Neural cell (in vitro differentiated cells): ENCODE measurements around the gene GLIS2. TPM values are rescaled to one million over a fixed set of nuclear protein-coding genes. Genes with fewer than 3 reads are reported as not detected.

ENCODE experiments used
- H2AFZ ChIP-seq: fragments of 200-600, 300-800 bp; sonication (generic), shearing (Covaris generic); 2 replicates; pipeline ENCODE4 v1.6.0; 2014; ENCODE audit warnings: low read depth, mild to moderate bottlenecking, antibody characterized with exemption, low read length, moderate library complexity
- H3F3A ChIP-seq: fragments of 200-600 bp; shearing (Covaris generic); 2 replicates; pipeline ENCODE4 v1.6.1; 2016; ENCODE audit warnings: mild to moderate bottlenecking, moderate library complexity, mixed read lengths, antibody characterized with exemption, low read length; ENCODE audit not compliant: insufficient read depth, poor library complexity, severe bottlenecking
- H3K27ac ChIP-seq: fragments of 200-600, 300-800 bp; sonication (generic), shearing (Covaris generic); 2 replicates; pipeline ENCODE4 v1.5.1; 2014; ENCODE audit warnings: mild to moderate bottlenecking, low read length, moderate library complexity
- H3K27me3 ChIP-seq: fragments of 300-800, 200-600 bp; sonication (generic), shearing (Covaris generic); 2 replicates; pipeline ENCODE4 v1.6.0; 2014; ENCODE audit warnings: mild to moderate bottlenecking, low read depth, low read length, moderate library complexity; ENCODE audit not compliant: insufficient read depth
- H3K36me3 ChIP-seq: fragments of 300-800, 200-600 bp; sonication (generic), shearing (Covaris generic); 2 replicates; pipeline ENCODE4 v1.5.1; 2014; ENCODE audit warnings: mild to moderate bottlenecking, antibody characterized with exemption, low read length, moderate library complexity; ENCODE audit not compliant: insufficient read depth
- H3K4me2 ChIP-seq: fragments of 300-800, 200-600 bp; sonication (generic), shearing (Covaris generic); 2 replicates; pipeline ENCODE4 v1.6.0; 2014; ENCODE audit warnings: mild to moderate bottlenecking, low read length
- H3K4me3 ChIP-seq: fragments of 300-800, 200-600 bp; sonication (generic), shearing (Covaris generic); 2 replicates; pipeline ENCODE4 v1.5.1; 2014; ENCODE audit warnings: mild to moderate bottlenecking, low read length, moderate library complexity
- H3K79me2 ChIP-seq: fragments of 200-600 bp; shearing (Covaris generic); replicated peaks from 2 replicates; pipeline ENCODE4 v1.6.0; 2014; ENCODE audit warnings: mild to moderate bottlenecking, low read length, moderate library complexity; ENCODE audit not compliant: insufficient read depth
- H3K9ac ChIP-seq: fragments of 300-800, 200-600 bp; sonication (generic), shearing (Covaris generic); 2 replicates; pipeline ENCODE4 v1.6.1; 2016; ENCODE audit warnings: mild to moderate bottlenecking, low read length, mixed read lengths
- H3K9me2 ChIP-seq: fragments of 200-600 bp; shearing (Covaris generic); 2 replicates; pipeline ENCODE4 v1.6.1; 2016; ENCODE audit warnings: mild to moderate bottlenecking, low read length, mixed read lengths; ENCODE audit not compliant: insufficient read depth
- H3K9me3 ChIP-seq: fragments of 200-600, 300-800 bp; sonication (generic), shearing (Covaris generic); 2 replicates; pipeline ENCODE4 v1.6.1; 2016; ENCODE audit warnings: mild to moderate bottlenecking, mixed run types, low read length, moderate library complexity, mixed read lengths
- H4K20me1 ChIP-seq: fragments of 200-600 bp; shearing (Covaris generic); 2 replicates; pipeline ENCODE4 v1.6.1; 2016; ENCODE audit warnings: mild to moderate bottlenecking, mixed run types; ENCODE audit not compliant: insufficient read depth
- CTCF ChIP-seq: fragments of 450-650 bp; IDR thresholded peaks from 2 replicates; pipeline ENCODE4 v1.5.1; 2014; ENCODE audit warnings: antibody characterized with exemption, mild to moderate bottlenecking, moderate library complexity; ENCODE audit not compliant: poor library complexity, severe bottlenecking
- EP300 ChIP-seq: fragments of 450-650 bp; conservative IDR thresholded peaks from 2 replicates; pipeline ENCODE4 v1.6.1; 2014; ENCODE audit warnings: antibody characterized with exemption, mild to moderate bottlenecking, moderate library complexity; ENCODE audit not compliant: poor library complexity, severe bottlenecking
- EZH2 ChIP-seq: fragments of 200-600, 300-800 bp; shearing (Covaris generic), sonication (generic); IDR thresholded peaks from 2 replicates; pipeline ENCODE4 v1.6.1; 2014; ENCODE audit warnings: antibody characterized with exemption, low read length, borderline replicate concordance, mild to moderate bottlenecking; ENCODE audit not compliant: insufficient read depth, poor library complexity, severe bottlenecking
- MXI1 ChIP-seq: fragments of 450-650 bp; conservative IDR thresholded peaks from 2 replicates; pipeline ENCODE4 v1.6.1; 2014; ENCODE audit warnings: antibody characterized with exemption, mild to moderate bottlenecking; ENCODE audit not compliant: poor library complexity, severe bottlenecking
- POLR2AphosphoS5 ChIP-seq: IDR thresholded peaks from 2 replicates; pipeline ENCODE4 v1.6.1; 2012
- RAD21 ChIP-seq: fragments of 450-650 bp; conservative IDR thresholded peaks from 2 replicates; pipeline ENCODE4 v1.6.1; 2014; ENCODE audit warnings: antibody characterized with exemption, mild to moderate bottlenecking, moderate library complexity
- REST ChIP-seq: IDR thresholded peaks from 2 replicates; pipeline ENCODE4 v1.6.1; 2012; ENCODE audit warnings: borderline replicate concordance
- SMC3 ChIP-seq: fragments of 450-650 bp; conservative IDR thresholded peaks from 2 replicates; pipeline ENCODE4 v1.6.1; 2014; ENCODE audit warnings: antibody characterized with exemption, mild to moderate bottlenecking, moderate library complexity; ENCODE audit not compliant: poor library complexity
- TAF1 ChIP-seq: IDR thresholded peaks from 2 replicates; pipeline ENCODE4 v1.6.1; 2012; ENCODE audit warnings: low read depth
- polyA plus RNA-seq: library from polyadenylated mRNA; depleted of rRNA; stranded (reverse); fragments of >200 nt; gene quantifications from 2 replicates; pipeline ENCODE4 v1.2.3, GENCODE V29; 2014

The GLIS2 gene
- polyA plus RNA-seq, 1 donor from 2014 or later: 2.6 TPM

DNA sequence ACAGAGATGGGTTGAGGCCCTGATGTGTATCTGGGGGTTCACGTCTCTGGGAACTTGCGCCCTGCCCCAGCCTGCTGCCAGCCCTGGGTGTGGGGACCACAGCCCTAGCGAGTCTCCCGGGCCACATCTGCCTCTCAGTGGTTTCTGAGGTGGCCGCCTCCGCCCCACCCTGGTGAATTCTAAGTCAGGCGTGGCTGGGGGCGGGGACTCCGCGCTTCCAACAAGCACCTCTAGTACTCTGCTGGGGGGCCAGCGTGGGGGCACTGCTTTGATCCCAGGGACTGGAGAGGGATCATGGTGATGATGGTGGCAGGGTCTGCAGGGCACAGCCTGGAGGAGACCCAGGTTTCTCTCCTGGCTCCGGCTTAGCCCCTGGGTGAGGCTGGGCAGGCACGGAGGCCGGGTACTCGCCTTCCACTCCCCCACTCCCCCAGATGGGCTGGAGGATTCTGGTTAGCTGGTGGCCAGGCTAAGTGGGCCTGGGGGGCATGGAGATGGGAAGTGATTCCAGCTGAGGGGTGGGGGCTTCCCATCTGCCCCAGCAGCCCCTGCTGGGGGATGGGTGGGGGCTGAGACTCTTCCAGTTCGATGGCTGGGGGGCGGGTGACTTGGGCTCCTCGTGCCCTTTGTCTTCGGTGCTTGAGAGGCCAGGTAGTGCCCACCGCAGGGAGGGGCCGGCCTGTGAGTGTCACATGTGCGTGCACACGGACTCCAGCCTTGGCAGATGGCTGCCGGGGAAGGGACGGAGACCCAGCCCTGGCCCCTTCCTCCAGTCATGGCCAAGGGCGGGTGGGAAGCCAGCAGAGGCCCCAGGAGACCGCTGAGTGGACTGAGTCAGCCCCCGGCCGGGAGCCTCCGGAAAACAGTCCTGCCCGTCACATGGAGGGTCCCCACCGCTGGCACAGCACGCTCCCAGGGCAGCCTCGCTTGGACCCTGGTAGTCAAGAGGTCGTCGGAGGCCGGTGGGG lies 3.9 kb downstream of the GLIS2 start:
- no peaks in the 10 kb centered on the region for H3K27me3 ChIP-seq
- no peaks in the 10 kb centered on the region for H3K36me3 ChIP-seq
- no peak overlapping the region for H3K4me3 ChIP-seq
- H3K9me3 ChIP-seq: no peaks in the 10 kb centered on the region
- H3K4me2 ChIP-seq: no peak overlapping the region
- no peak overlapping the region for H2AFZ ChIP-seq
- no peaks in the 10 kb centered on the region for H3K9me2 ChIP-seq
- peaks cover 60% of the 10 kb centered on the region for H3K79me2 ChIP-seq
- no peaks in the 10 kb centered on the region for H3F3A ChIP-seq
- H4K20me1 ChIP-seq: no peaks in the 10 kb centered on the region
- TF ChIP-seq MXI1 (no peak), REST (no peak), SMC3 (no peak), EZH2 (no peak), CTCF (no peak), EP300 (no peak), TAF1 (no peak), POLR2AphosphoS5 (no peak), RAD21 (no peak)
- no peak overlapping the region for H3K27ac ChIP-seq
- H3K9ac ChIP-seq: no peak overlapping the region

- H3K9ac ChIP-seq: no peak overlapping the region
- no peaks in the 10 kb centered on the region for H3K9me2 ChIP-seq
- H3K36me3 ChIP-seq: no peaks in the 10 kb centered on the region
- H3K27me3 ChIP-seq: no peaks in the 10 kb centered on the region
- H3K4me2 ChIP-seq: no peak overlapping the region
- H2AFZ ChIP-seq: no peak overlapping the region
- H3K9me3 ChIP-seq: no peaks in the 10 kb centered on the region
- H4K20me1 ChIP-seq: no peaks in the 10 kb centered on the region
- no peak for TF ChIP-seq RAD21
- TF ChIP-seq EZH2: no peak
- no peak for TF ChIP-seq TAF1
- no peak for TF ChIP-seq SMC3
- no peak for TF ChIP-seq EP300
- no peak for TF ChIP-seq MXI1
- no peak for TF ChIP-seq REST
- TF ChIP-seq CTCF: no peak
- no peak for TF ChIP-seq POLR2AphosphoS5
- no peak overlapping the region for H3K4me3 ChIP-seq
- peaks cover 69% of the 10 kb centered on the region for H3K79me2 ChIP-seq
- no peaks in the 10 kb centered on the region for H3F3A ChIP-seq
- H3K27ac ChIP-seq: no peak overlapping the region
Observed at GRCh38 chr16:4320571-4321137, 4.8 kb downstream of the GLIS2 start.
